Activated CD4-positive, alpha-beta memory T cell treated with anti-CD3 and anti-CD28 coated beads for 36 hours (primary cell): ENCODE results near the gene ITIH6. TPM values are rescaled to one million over a fixed set of nuclear protein-coding genes. Genes with fewer than 3 reads are reported as not detected.

ENCODE experiments used
- total RNA-seq, 2 experiments: library from RNA; stranded (reverse); gene quantifications; one replicate each; pipeline ENCODE4 v1.2.3, GENCODE V29; 2021

Gene ITIH6
- total RNA-seq, 2 experiments from 2014 or later = not detected

Other genes starting within 250 kb of the ITIH6 start
- gene MAGED2, start 9.5 kb upstream of the ITIH6 start, total RNA-seq = 10 to 100 TPM; 52.8 to 55.3 TPM
- gene TRO, start 122.6 kb upstream of the ITIH6 start, total RNA-seq = 1 to 10 TPM; 2.3 to 3.9 TPM
- gene PFKFB1, start 195.9 kb upstream of the ITIH6 start, total RNA-seq = under 1 TPM; 0.53 to 0.59 TPM
- 10 to 100 TPM; 32.7 to 32.9 TPM for gene APEX2, start 202.1 kb upstream of the ITIH6 start, total RNA-seq
- gene ALAS2, start 232.7 kb upstream of the ITIH6 start, total RNA-seq = not detected